Measurements from ENCODE around the gene FOXF1.

- TF ChIP-seq CTCF (IDR thresholded peaks at IDR 0.05) (no peak; the same call in 1 of the 2 replicates), POLR2AphosphoS5 (IDR thresholded peaks at IDR 0.05; ENCODE audit: low read depth, low read length) (no peak), SIN3A (IDR thresholded peaks at IDR 0.05; ENCODE audit: borderline replicate concordance, insufficient read depth, low read depth, low read length) (no peak), TCF7L2 (IDR thresholded peaks at IDR 0.05; ENCODE audit: low read depth, low read length) (no peak)
Measured at GRCh38 chr16:86498155-86498670, 12.1 kb upstream of the FOXF1 start.

Measured in Panc1 (cell line).